Ishikawa (cell line): ENCODE measurements around the gene HMG20A.

ENCODE experiments used
- CEBPB ChIP-seq: IDR thresholded peaks from 2 replicates; pipeline ENCODE4 v1.6.1; 2012
- CREB1 ChIP-seq: IDR thresholded peaks from 2 replicates; pipeline ENCODE4 v1.6.1; 2012; ENCODE audit warnings: low read depth
- EGR1 ChIP-seq: IDR thresholded peaks from 2 replicates; pipeline ENCODE4 v1.6.1; 2012
- EP300 ChIP-seq: IDR thresholded peaks from 2 replicates; pipeline ENCODE4 v1.6.1; 2012; ENCODE audit warnings: borderline replicate concordance
- FOXM1 ChIP-seq: IDR thresholded peaks from 2 replicates; pipeline ENCODE4 v1.6.1; 2012; ENCODE audit warnings: low read depth, borderline replicate concordance
- MAX ChIP-seq: IDR thresholded peaks from 2 replicates; pipeline ENCODE4 v1.6.1; 2012
- NFIC ChIP-seq: IDR thresholded peaks from 2 replicates; pipeline ENCODE4 v1.6.1; 2012
- RAD21 ChIP-seq: IDR thresholded peaks from 2 replicates; pipeline ENCODE4 v1.6.1; 2012; ENCODE audit warnings: low read depth
- TAF1 ChIP-seq: IDR thresholded peaks from 2 replicates; pipeline ENCODE4 v1.6.1; 2012; ENCODE audit warnings: low read depth, mild to moderate bottlenecking
- TCF12 ChIP-seq: IDR thresholded peaks from 2 replicates; pipeline ENCODE4 v1.6.1; 2012; ENCODE audit warnings: low read depth
- TEAD4 ChIP-seq: IDR thresholded peaks from 2 replicates; pipeline ENCODE4 v1.6.1; 2012
- YY1 ChIP-seq: IDR thresholded peaks from 2 replicates; pipeline ENCODE4 v1.6.1; 2012; ENCODE audit warnings: low read depth
- ZBTB7A ChIP-seq: IDR thresholded peaks from 2 replicates; pipeline ENCODE4 v1.6.1; 2012; ENCODE audit warnings: low read depth
- TF ChIP-seq, protein P1 (sequence below): IDR thresholded peaks from 2 replicates; pipeline ENCODE4 v1.6.1; 2012; ENCODE audit warnings: low read depth, mild to moderate bottlenecking
- TF ChIP-seq, protein P2 (sequence below): IDR thresholded peaks from 2 replicates; pipeline ENCODE4 v1.6.1; 2012

HMG20A gene

GRCh38 chr15:77426871-77427270 lies 6.2 kb downstream of the HMG20A start:
- TF ChIP-seq, protein P1, sequence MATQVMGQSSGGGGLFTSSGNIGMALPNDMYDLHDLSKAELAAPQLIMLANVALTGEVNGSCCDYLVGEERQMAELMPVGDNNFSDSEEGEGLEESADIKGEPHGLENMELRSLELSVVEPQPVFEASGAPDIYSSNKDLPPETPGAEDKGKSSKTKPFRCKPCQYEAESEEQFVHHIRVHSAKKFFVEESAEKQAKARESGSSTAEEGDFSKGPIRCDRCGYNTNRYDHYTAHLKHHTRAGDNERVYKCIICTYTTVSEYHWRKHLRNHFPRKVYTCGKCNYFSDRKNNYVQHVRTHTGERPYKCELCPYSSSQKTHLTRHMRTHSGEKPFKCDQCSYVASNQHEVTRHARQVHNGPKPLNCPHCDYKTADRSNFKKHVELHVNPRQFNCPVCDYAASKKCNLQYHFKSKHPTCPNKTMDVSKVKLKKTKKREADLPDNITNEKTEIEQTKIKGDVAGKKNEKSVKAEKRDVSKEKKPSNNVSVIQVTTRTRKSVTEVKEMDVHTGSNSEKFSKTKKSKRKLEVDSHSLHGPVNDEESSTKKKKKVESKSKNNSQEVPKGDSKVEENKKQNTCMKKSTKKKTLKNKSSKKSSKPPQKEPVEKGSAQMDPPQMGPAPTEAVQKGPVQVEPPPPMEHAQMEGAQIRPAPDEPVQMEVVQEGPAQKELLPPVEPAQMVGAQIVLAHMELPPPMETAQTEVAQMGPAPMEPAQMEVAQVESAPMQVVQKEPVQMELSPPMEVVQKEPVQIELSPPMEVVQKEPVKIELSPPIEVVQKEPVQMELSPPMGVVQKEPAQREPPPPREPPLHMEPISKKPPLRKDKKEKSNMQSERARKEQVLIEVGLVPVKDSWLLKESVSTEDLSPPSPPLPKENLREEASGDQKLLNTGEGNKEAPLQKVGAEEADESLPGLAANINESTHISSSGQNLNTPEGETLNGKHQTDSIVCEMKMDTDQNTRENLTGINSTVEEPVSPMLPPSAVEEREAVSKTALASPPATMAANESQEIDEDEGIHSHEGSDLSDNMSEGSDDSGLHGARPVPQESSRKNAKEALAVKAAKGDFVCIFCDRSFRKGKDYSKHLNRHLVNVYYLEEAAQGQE: no peak
- TF ChIP-seq TCF12: no peak
- no peak for TF ChIP-seq MAX

- TF ChIP-seq NFIC: no peak
- TF ChIP-seq MAX: no peak
- TF ChIP-seq CREB1: no peak
- TF ChIP-seq RAD21: no peak
- TF ChIP-seq TAF1: no peak
- no peak for TF ChIP-seq ZBTB7A
- no peak for TF ChIP-seq YY1
- no peak for TF ChIP-seq EP300
- no peak for TF ChIP-seq CEBPB
- TF ChIP-seq, protein P1: no peak
- no peak for TF ChIP-seq TCF12
- TF ChIP-seq TEAD4: no peak
- no peak for TF ChIP-seq FOXM1
- no peak for TF ChIP-seq EGR1
- TF ChIP-seq, protein P2, sequence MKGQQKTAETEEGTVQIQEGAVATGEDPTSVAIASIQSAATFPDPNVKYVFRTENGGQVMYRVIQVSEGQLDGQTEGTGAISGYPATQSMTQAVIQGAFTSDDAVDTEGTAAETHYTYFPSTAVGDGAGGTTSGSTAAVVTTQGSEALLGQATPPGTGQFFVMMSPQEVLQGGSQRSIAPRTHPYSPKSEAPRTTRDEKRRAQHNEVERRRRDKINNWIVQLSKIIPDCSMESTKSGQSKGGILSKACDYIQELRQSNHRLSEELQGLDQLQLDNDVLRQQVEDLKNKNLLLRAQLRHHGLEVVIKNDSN: no peak
Observed at GRCh38 chr15:77430213-77430612, 9.5 kb downstream of the HMG20A start.

GRCh38 chr15:77430652-77431051 lies 10.0 kb downstream of the HMG20A start:
- TF ChIP-seq EP300 (no peak), TAF1 (no peak), MAX (no peak), FOXM1 (no peak), RAD21 (no peak), TCF12 (no peak), EGR1 (no peak), NFIC (no peak), CEBPB (no peak), CREB1 (no peak), ZBTB7A (no peak), YY1 (no peak), TEAD4 (no peak)
- TF ChIP-seq, protein P1: no peak
- TF ChIP-seq, protein P2: no peak

DNA sequence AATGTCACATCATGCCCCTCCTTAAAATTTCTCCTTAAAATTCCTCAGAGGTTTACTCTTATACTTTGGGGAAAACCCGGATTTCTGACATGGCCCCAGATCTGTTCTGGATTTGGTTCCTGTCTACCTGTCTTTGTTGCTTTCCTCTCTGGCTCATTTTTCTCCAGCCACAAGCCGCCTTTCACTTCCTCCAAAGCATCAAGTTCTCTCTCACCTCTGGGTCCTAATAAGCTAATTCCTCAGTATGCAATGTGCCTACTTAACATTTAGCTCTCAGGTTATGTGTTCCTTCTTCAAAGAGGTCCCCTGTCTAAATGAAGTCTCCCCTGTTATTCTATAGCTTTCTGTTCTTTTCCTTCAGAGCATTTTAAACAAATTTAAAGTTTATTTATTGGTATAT lies 16.1 kb downstream of the HMG20A start:
- TF ChIP-seq NFIC (no peak), CEBPB (no peak), ZBTB7A (no peak), MAX (no peak), TCF12 (no peak)

DNA sequence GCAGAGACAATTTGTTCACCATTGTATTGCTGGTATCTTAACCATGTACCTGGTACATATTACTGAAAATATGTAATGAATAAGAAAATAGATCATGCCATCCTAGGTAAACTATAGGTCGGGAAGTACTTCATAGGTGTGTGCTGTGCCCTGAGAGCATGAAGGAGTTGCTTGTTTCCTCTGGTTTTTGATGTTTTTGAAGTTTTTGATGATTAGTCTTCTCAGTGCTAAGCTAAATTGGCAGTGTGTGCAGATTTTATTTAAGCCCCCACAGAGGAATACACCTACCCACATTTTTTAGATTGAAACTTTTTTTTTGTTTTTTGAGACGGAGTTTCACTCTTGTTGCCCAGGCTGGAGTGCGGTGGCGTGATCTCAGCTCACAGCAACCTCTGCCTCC lies 16.6 kb downstream of the HMG20A start:
- TF ChIP-seq EP300 (no peak), RAD21 (no peak), EGR1 (no peak), MAX (no peak), TCF12 (no peak), FOXM1 (no peak), NFIC (no peak), TEAD4 (no peak)
- TF ChIP-seq, protein P1: no peak
- TF ChIP-seq, protein P2: no peak
